Loucy (cell line): ENCODE results near the gene PFN3.
"Not testable (repeated sequence)": the region's sequence is repeated elsewhere in the genome, so short reads cannot be mapped to it uniquely, and the experiment has no call there.

Source experiments
- H2AFZ ChIP-seq: fragments of 200-600 bp; sonication (generic); 2 replicates; pipeline ENCODE4 v1.6.0; 2016; ENCODE audit warnings: antibody characterized with exemption, mild to moderate bottlenecking, low read length, moderate library complexity
- H3F3A ChIP-seq: fragments of 200-600 bp; 2 replicates; pipeline ENCODE4 v1.6.0; 2016; ENCODE audit warnings: antibody characterized with exemption, low read depth, mild to moderate bottlenecking
- H3K27me3 ChIP-seq: fragments of 200-600 bp; sonication (generic); 2 replicates; pipeline ENCODE4 v1.6.1; 2014; ENCODE audit warnings: low read length, mild to moderate bottlenecking; ENCODE audit not compliant: insufficient read depth, poor library complexity, severe bottlenecking
- H3K36me3 ChIP-seq: fragments of 200-600 bp; sonication (generic); 2 replicates; pipeline ENCODE4 v1.6.1; 2016; ENCODE audit warnings: low read length; ENCODE audit not compliant: insufficient read depth
- H3K4me1 ChIP-seq: fragments of 200-600 bp; sonication (generic); 2 replicates; pipeline ENCODE4 v1.5.1; 2014; ENCODE audit warnings: low read length, mild to moderate bottlenecking; ENCODE audit not compliant: insufficient read depth, poor library complexity, severe bottlenecking
- H3K4me2 ChIP-seq: fragments of 200-600 bp; sonication (generic); 2 replicates; pipeline ENCODE4 v1.6.0; 2014; ENCODE audit warnings: antibody characterized with exemption, low read length, low read depth, mild to moderate bottlenecking; ENCODE audit not compliant: poor library complexity, severe bottlenecking
- H3K4me3 ChIP-seq: fragments of 200-600 bp; sonication (generic); 2 replicates; pipeline ENCODE4 v1.5.1; 2014; ENCODE audit warnings: low read length, mild to moderate bottlenecking, mixed read lengths; ENCODE audit not compliant: poor library complexity, severe bottlenecking
- H3K79me2 ChIP-seq: fragments of 200-600 bp; sonication (generic); 2 replicates; pipeline ENCODE4 v1.6.1; 2014; ENCODE audit warnings: low read length; ENCODE audit not compliant: insufficient read depth
- H3K9ac ChIP-seq: fragments of 200-600 bp; sonication (generic); 2 replicates; pipeline ENCODE4 v1.6.0; 2014; ENCODE audit warnings: mild to moderate bottlenecking, low read depth, low read length, moderate library complexity; ENCODE audit not compliant: poor library complexity, severe bottlenecking
- H3K9me2 ChIP-seq: fragments of 200-600 bp; sonication (generic); replicated peaks from 2 replicates; pipeline ENCODE4 v1.6.1; 2016; ENCODE audit warnings: low read depth, low read length, mixed read lengths
- H3K9me3 ChIP-seq: fragments of 200-600 bp; sonication (generic); 2 replicates; pipeline ENCODE4 v1.6.1; 2014; ENCODE audit warnings: mild to moderate bottlenecking, antibody characterized with exemption, low read length, low read depth; ENCODE audit not compliant: insufficient read depth
- H4K20me1 ChIP-seq: fragments of 200-600 bp; sonication (generic); 2 replicates; pipeline ENCODE4 v1.6.0; 2014; ENCODE audit warnings: antibody characterized with exemption, low read length, mild to moderate bottlenecking; ENCODE audit not compliant: insufficient read depth, poor library complexity, severe bottlenecking
- CTCF ChIP-seq: fragments of 200-600 bp; sonication (generic); conservative IDR thresholded peaks from 2 replicates; pipeline ENCODE4 v1.5.1; 2014; ENCODE audit warnings: mild to moderate bottlenecking, antibody characterized with exemption, low read length
- EZH2phosphoT487 ChIP-seq: fragments of 200-600 bp; IDR thresholded peaks from 2 replicates; pipeline ENCODE4 v1.6.1; 2018; ENCODE audit warnings: antibody characterized with exemption, mild to moderate bottlenecking, moderate library complexity, borderline replicate concordance

Gene PFN3

GRCh38 chr5:177362610-177363507, 37.6 kb downstream of the PFN3 start:
- no peaks in the 10 kb centered on the region for H4K20me1 ChIP-seq

GRCh38 chr5:177362292-177362609, 38.2 kb downstream of the PFN3 start:
- TF ChIP-seq EZH2phosphoT487 (no peak), CTCF (no peak)
- H3K9ac ChIP-seq: no peak overlapping the region
- H3K27me3 ChIP-seq: no peaks in the 10 kb centered on the region
- no peaks in the 10 kb centered on the region for H3K36me3 ChIP-seq
- no peaks in the 10 kb centered on the region for H4K20me1 ChIP-seq
- H3K9me3 ChIP-seq: no peaks in the 10 kb centered on the region
- no peak overlapping the region for H2AFZ ChIP-seq
- H3K4me1 ChIP-seq: peaks cover 18% of the 10 kb centered on the region
- no peaks in the 10 kb centered on the region for H3F3A ChIP-seq
- H3K4me3 ChIP-seq: peak overlapping the region; percentile 55
- H3K4me2 ChIP-seq: peak overlapping the region; percentile 64
- no peaks in the 10 kb centered on the region for H3K9me2 ChIP-seq
- peaks cover 27% of the 10 kb centered on the region; the same call in 1 of the 2 replicates for H3K79me2 ChIP-seq

More at GRCh38 chr5:177362610-177363507, 37.6 kb downstream of the PFN3 start:
- no peaks in the 10 kb centered on the region for H3F3A ChIP-seq
- H3K36me3 ChIP-seq: no peaks in the 10 kb centered on the region
- TF ChIP-seq EZH2phosphoT487 (no peak), CTCF (no peak)
- no peaks in the 10 kb centered on the region for H3K27me3 ChIP-seq
- peaks cover 27% of the 10 kb centered on the region; the same call in 1 of the 2 replicates for H3K79me2 ChIP-seq
- H3K9me2 ChIP-seq: no peaks in the 10 kb centered on the region
- H3K4me3 ChIP-seq: peak overlapping the region; percentile 55
- peaks cover 16% of the 10 kb centered on the region for H3K4me1 ChIP-seq
- H3K9me3 ChIP-seq: no peaks in the 10 kb centered on the region
- peak overlapping the region; percentile 64 for H3K4me2 ChIP-seq
- no peak overlapping the region for H2AFZ ChIP-seq
- H3K9ac ChIP-seq: no peak overlapping the region

GRCh38 chr5:177361418-177362291, 38.8 kb downstream of the PFN3 start:
- Histone ChIP-seq H4K20me1 (no peaks in the 10 kb centered on the region), H3K27me3 (no peaks in the 10 kb centered on the region), H3K79me2 (peaks cover 27% of the 10 kb centered on the region; the same call in 1 of the 2 replicates), H3K4me2 (peak overlapping the region; percentile 64), H3K9ac (no peak overlapping the region), H3K4me1 (peaks cover 24% of the 10 kb centered on the region), H3K9me2 (no peaks in the 10 kb centered on the region), H3F3A (no peaks in the 10 kb centered on the region), H2AFZ (no peak overlapping the region), H3K36me3 (no peaks in the 10 kb centered on the region), H3K4me3 (no peak overlapping the region), H3K9me3 (no peaks in the 10 kb centered on the region)
- TF ChIP-seq EZH2phosphoT487 (no peak), CTCF (no peak)

- not testable (repeated sequence) for H3K36me3 ChIP-seq, H3K9me2 ChIP-seq, H3K9me3 ChIP-seq, H3K27me3 ChIP-seq, H2AFZ ChIP-seq, H3K9ac ChIP-seq, H3K4me2 ChIP-seq, H3K4me3 ChIP-seq, H4K20me1 ChIP-seq, H3F3A ChIP-seq
- H3K79me2 ChIP-seq: peaks cover 27% of the 10 kb centered on the region; the same call in 1 of the 2 replicates
- H3K4me1 ChIP-seq: peaks cover 30% of the 10 kb centered on the region
Observed at GRCh38 chr5:177360740-177361139, 39.7 kb downstream of the PFN3 start.
